ENCODE data around the gene STH. TPM values are rescaled to one million over a fixed set of nuclear protein-coding genes. Genes with fewer than 3 reads are reported as not detected.

STH gene
- total and polyA plus RNA-seq, 7 donors: 0.25 to 2.0 (median 0.26) TPM; not detected in 4

DNA sequence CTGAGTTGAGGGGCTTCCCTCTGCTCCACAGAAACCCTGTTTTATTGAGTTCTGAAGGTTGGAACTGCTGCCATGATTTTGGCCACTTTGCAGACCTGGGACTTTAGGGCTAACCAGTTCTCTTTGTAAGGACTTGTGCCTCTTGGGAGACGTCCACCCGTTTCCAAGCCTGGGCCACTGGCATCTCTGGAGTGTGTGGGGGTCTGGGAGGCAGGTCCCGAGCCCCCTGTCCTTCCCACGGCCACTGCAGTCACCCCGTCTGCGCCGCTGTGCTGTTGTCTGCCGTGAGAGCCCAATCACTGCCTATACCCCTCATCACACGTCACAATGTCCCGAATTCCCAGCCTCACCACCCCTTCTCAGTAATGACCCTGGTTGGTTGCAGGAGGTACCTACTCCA is 26.0 kb downstream of the STH start:
- WGBS, 3 donors: 85 to 88% (median 87%) methylated on average over 10 of the region's 10 CpGs
- Histone ChIP-seq H3K4me1 (peaks cover 7% of the 10 kb centered on the region), H3K27me3 (ENCODE audit: insufficient read depth in 3 of 3, low read length in 2 of 3) (no peaks in the 10 kb centered on the region), H3K9me3 (no peaks in the 10 kb centered on the region), H3K27ac (peak overlapping the region; percentile 8), H3K36me3 (ENCODE audit: insufficient read depth in 1 of 2, low read depth in 1 of 2) (peaks cover 0 to 70% of the 10 kb centered on the region in 2 donors), H3K4me3 (no peak overlapping the region)
- TF ChIP-seq, protein P1, sequence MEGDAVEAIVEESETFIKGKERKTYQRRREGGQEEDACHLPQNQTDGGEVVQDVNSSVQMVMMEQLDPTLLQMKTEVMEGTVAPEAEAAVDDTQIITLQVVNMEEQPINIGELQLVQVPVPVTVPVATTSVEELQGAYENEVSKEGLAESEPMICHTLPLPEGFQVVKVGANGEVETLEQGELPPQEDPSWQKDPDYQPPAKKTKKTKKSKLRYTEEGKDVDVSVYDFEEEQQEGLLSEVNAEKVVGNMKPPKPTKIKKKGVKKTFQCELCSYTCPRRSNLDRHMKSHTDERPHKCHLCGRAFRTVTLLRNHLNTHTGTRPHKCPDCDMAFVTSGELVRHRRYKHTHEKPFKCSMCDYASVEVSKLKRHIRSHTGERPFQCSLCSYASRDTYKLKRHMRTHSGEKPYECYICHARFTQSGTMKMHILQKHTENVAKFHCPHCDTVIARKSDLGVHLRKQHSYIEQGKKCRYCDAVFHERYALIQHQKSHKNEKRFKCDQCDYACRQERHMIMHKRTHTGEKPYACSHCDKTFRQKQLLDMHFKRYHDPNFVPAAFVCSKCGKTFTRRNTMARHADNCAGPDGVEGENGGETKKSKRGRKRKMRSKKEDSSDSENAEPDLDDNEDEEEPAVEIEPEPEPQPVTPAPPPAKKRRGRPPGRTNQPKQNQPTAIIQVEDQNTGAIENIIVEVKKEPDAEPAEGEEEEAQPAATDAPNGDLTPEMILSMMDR (IDR thresholded peaks at IDR 0.05): no peak
- intact Hi-C loops (cut with DNase I): no loop called here
- DNase-seq (no peak), ATAC-seq (no peak)

DNA sequence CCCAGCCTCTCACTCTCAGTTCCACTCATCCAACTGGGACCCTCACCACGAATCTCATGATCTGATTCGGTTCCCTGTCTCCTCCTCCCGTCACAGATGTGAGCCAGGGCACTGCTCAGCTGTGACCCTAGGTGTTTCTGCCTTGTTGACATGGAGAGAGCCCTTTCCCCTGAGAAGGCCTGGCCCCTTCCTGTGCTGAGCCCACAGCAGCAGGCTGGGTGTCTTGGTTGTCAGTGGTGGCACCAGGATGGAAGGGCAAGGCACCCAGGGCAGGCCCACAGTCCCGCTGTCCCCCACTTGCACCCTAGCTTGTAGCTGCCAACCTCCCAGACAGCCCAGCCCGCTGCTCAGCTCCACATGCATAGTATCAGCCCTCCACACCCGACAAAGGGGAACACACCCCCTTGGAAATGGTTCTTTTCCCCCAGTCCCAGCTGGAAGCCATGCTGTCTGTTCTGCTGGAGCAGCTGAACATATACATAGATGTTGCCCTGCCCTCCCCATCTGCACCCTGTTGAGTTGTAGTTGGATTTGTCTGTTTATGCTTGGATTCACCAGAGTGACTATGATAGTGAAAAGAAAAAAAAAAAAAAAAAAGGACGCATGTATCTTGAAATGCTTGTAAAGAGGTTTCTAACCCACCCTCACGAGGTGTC is 26.6 kb downstream of the STH start:
- H3K27me3 ChIP-seq (ENCODE audit: insufficient read depth in 3 of 3, low read length in 2 of 3): no peaks in the 10 kb centered on the region
- no peaks in the 10 kb centered on the region for H3K9me3 ChIP-seq
- intact Hi-C loops (cut with DNase I): no loop called here
- DNase-seq (no peak), ATAC-seq (no peak)
- TF ChIP-seq, protein P1 (IDR thresholded peaks at IDR 0.05): no peak
- peaks cover 7% of the 10 kb centered on the region for H3K4me1 ChIP-seq
- peaks cover 0 to 70% of the 10 kb centered on the region in 2 donors for H3K36me3 ChIP-seq (ENCODE audit: insufficient read depth in 1 of 2, low read depth in 1 of 2)
- H3K27ac ChIP-seq: peak overlapping the region; percentile 44
- 82 to 83% (median 83%) methylated on average over 8 of the region's 8 CpGs for WGBS, 3 donors
- H3K4me3 ChIP-seq: no peak overlapping the region

DNA sequence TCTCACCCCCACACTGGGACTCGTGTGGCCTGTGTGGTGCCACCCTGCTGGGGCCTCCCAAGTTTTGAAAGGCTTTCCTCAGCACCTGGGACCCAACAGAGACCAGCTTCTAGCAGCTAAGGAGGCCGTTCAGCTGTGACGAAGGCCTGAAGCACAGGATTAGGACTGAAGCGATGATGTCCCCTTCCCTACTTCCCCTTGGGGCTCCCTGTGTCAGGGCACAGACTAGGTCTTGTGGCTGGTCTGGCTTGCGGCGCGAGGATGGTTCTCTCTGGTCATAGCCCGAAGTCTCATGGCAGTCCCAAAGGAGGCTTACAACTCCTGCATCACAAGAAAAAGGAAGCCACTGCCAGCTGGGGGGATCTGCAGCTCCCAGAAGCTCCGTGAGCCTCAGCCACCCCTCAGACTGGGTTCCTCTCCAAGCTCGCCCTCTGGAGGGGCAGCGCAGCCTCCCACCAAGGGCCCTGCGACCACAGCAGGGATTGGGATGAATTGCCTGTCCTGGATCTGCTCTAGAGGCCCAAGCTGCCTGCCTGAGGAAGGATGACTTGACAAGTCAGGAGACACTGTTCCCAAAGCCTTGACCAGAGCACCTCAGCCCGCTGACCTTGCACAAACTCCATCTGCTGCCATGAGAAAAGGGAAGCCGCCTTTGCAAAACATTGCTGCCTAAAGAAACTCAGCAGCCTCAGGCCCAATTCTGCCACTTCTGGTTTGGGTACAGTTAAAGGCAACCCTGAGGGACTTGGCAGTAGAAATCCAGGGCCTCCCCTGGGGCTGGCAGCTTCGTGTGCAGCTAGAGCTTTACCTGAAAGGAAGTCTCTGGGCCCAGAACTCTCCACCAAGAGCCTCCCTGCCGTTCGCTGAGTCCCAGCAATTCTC is 27.4 kb downstream of the STH start:
- no peak for DNase-seq

DNA sequence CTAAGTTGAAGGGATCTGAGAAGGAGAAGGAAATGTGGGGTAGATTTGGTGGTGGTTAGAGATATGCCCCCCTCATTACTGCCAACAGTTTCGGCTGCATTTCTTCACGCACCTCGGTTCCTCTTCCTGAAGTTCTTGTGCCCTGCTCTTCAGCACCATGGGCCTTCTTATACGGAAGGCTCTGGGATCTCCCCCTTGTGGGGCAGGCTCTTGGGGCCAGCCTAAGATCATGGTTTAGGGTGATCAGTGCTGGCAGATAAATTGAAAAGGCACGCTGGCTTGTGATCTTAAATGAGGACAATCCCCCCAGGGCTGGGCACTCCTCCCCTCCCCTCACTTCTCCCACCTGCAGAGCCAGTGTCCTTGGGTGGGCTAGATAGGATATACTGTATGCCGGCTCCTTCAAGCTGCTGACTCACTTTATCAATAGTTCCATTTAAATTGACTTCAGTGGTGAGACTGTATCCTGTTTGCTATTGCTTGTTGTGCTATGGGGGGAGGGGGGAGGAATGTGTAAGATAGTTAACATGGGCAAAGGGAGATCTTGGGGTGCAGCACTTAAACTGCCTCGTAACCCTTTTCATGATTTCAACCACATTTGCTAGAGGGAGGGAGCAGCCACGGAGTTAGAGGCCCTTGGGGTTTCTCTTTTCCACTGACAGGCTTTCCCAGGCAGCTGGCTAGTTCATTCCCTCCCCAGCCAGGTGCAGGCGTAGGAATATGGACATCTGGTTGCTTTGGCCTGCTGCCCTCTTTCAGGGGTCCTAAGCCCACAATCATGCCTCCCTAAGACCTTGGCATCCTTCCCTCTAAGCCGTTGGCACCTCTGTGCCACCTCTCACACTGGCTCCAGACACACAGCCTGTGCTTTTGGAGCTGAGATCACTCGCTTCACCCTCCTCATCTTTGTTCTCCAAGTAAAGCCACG is 28.3 kb downstream of the STH start:
- H3K4me3 ChIP-seq: no peak overlapping the region
- peaks cover 7% of the 10 kb centered on the region for H3K4me1 ChIP-seq
- TF ChIP-seq, protein P1 (IDR thresholded peaks at IDR 0.05): no peak
- ATAC-seq (peak in 2 of 4 donors; percentile 19 to 20), DNase-seq (no peak)
- no peaks in the 10 kb centered on the region for H3K9me3 ChIP-seq
- intact Hi-C loops (cut with DNase I): no loop called here
- WGBS, 3 donors: 54 to 65% (median 56%) methylated on average over 12 of the region's 12 CpGs
- no peaks in the 10 kb centered on the region for H3K27me3 ChIP-seq (ENCODE audit: insufficient read depth in 3 of 3, low read length in 2 of 3)
- peak overlapping the region; percentile 44 for H3K27ac ChIP-seq
- peaks cover 0 to 70% of the 10 kb centered on the region in 2 donors for H3K36me3 ChIP-seq (ENCODE audit: insufficient read depth in 1 of 2, low read depth in 1 of 2)

More for the DNA sequence above, 27.4 kb downstream of the STH start:
- peak overlapping the region; percentile 44 for H3K27ac ChIP-seq
- TF ChIP-seq, protein P1 (IDR thresholded peaks at IDR 0.05): no peak
- H3K9me3 ChIP-seq: no peaks in the 10 kb centered on the region
- intact Hi-C loops (cut with DNase I): no loop called here
- no peak overlapping the region for H3K4me3 ChIP-seq
- H3K4me1 ChIP-seq: peaks cover 7% of the 10 kb centered on the region
- H3K36me3 ChIP-seq (ENCODE audit: insufficient read depth in 1 of 2, low read depth in 1 of 2): peaks cover 0 to 70% of the 10 kb centered on the region in 2 donors
- ATAC-seq: peak in 1 of 4 donors; percentile 21
- 77 to 81% (median 78%) methylated on average over 17 of the region's 17 CpGs for WGBS, 3 donors
- H3K27me3 ChIP-seq (ENCODE audit: insufficient read depth in 3 of 3, low read length in 2 of 3): no peaks in the 10 kb centered on the region

All from psoas muscle (tissue), 8 donors.